ENCODE measurements around the gene ELMO1.

ELMO1 gene

DNA sequence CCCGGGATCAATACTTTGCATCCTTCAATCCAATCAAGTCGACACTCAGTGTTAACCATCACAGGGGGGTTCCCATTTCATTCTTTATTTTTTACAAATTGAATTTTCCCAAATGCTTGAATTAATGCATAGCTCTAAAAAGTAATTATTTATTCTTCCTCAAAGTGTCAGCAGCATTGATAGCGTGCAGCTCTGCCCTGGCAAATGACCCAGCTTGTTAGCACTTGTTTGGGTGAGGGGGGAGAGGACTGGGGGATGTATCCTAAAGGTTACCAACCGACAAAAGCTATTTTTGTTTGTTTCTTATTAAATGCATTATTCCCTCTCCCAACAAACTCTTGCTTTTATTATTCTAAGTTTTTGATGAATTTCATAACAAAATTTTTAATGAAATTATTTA is 27.0 kb upstream of the ELMO1 start:
- no peak overlapping the region for H3K4me3 ChIP-seq (ENCODE audit: low read depth, low read length)
- TF ChIP-seq, protein P1, sequence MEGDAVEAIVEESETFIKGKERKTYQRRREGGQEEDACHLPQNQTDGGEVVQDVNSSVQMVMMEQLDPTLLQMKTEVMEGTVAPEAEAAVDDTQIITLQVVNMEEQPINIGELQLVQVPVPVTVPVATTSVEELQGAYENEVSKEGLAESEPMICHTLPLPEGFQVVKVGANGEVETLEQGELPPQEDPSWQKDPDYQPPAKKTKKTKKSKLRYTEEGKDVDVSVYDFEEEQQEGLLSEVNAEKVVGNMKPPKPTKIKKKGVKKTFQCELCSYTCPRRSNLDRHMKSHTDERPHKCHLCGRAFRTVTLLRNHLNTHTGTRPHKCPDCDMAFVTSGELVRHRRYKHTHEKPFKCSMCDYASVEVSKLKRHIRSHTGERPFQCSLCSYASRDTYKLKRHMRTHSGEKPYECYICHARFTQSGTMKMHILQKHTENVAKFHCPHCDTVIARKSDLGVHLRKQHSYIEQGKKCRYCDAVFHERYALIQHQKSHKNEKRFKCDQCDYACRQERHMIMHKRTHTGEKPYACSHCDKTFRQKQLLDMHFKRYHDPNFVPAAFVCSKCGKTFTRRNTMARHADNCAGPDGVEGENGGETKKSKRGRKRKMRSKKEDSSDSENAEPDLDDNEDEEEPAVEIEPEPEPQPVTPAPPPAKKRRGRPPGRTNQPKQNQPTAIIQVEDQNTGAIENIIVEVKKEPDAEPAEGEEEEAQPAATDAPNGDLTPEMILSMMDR (IDR thresholded peaks at IDR 0.05; ENCODE audit: low read depth, low read length, missing control alignments) = no peak
- DNase-seq (ENCODE audit: low read depth) = no peak
- in situ Hi-C loops (cut with HindIII; ENCODE audit: low sequenced_read_pairs) = no loop called here

DNA sequence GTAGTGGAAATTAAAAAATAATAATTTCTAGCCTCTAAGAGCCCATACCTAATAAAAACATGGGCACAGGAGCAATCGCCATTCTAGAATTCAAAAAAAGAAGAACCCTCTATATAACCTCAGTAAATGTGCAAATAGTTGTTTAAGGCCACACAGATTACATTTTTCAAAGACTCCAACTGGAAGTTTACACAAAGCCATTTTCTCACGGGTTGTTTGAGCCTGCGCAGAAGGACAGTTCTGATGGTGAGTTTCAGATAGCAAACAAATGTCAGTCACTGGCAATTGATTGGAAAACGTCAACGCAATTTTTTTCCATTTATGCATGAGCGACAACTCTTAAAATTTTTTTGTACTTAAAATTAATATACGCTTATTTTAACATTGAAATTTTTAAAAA is 23.0 kb upstream of the ELMO1 start:
- in situ Hi-C loops (cut with HindIII; ENCODE audit: low sequenced_read_pairs) = no loop called here
- TF ChIP-seq, protein P1 (IDR thresholded peaks at IDR 0.05; ENCODE audit: low read depth, low read length, missing control alignments) = no peak
- no peak for DNase-seq (ENCODE audit: low read depth)
- no peak overlapping the region for H3K4me3 ChIP-seq (ENCODE audit: low read depth, low read length)

DNA sequence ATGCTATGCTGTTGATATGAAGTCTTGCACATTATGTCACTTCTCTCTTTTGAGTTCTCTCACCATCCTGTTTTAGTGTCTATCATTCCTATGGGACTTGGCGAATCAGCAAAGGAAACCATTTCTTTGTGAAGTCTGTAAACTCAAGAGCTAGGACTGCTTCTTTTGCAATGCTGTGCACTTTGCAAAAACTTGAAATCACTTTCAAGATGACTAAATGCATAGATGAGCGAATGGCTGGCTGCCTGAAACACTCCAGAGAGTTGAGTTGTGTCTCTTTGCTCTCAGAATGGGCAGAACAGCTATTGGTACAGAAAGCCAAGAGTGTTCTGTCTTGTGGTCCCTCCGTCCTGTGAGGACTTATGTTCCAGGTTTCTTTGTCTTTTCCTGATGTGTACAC is 18.3 kb upstream of the ELMO1 start:
- in situ Hi-C loops (cut with HindIII; ENCODE audit: low sequenced_read_pairs) = no loop called here
- H3K4me3 ChIP-seq (ENCODE audit: low read depth, low read length) = no peak overlapping the region
- TF ChIP-seq, protein P1 (IDR thresholded peaks at IDR 0.05; ENCODE audit: low read depth, low read length, missing control alignments) = no peak
- DNase-seq (ENCODE audit: low read depth) = no peak

DNA sequence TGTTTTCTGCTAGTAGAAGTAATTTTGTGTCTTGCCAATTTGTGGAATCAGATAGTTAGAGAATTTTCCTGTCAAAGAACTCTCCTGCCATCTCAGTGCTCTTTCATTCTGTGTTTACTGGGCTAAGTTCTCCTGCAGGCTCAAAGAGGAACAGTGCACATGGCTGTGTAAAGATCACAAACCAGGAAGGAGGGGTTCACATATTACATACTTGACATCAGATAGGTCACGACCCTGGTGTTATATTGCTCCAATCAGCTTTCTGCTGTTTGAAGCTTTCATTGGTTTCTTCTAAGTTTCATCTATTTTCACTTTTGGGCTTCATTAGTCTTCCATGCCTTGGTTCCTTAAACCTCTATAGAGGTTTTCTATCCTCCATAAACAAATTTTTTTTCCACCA is 13.5 kb upstream of the ELMO1 start:
- DNase-seq (ENCODE audit: low read depth) = no peak
- in situ Hi-C loops (cut with HindIII; ENCODE audit: low sequenced_read_pairs) = no loop called here

DNA sequence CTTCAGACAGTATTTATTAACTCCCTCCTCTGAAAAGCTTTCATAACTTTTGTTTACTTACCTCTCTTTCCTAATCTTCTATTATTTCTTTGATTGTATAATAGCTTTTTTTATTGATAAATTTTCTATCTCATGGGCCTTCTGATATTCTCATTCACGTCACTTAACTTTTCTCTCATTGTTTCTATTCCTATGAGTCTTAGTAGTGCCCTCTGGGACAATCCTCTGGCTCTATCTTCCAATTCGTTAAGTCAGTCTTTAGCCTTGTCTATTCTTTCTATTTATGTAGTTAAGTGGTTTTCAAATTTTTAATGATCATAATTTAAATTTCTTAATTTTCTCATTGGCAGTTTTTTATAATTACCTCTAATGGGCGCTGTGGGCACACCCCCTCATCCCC is 6.4 kb upstream of the ELMO1 start:
- in situ Hi-C loops (cut with HindIII; ENCODE audit: low sequenced_read_pairs) = no loop called here
- DNase-seq (ENCODE audit: low read depth) = no peak
- TF ChIP-seq, protein P1 (IDR thresholded peaks at IDR 0.05; ENCODE audit: low read depth, low read length, missing control alignments) = no peak
- H3K4me3 ChIP-seq (ENCODE audit: low read depth, low read length) = no peak overlapping the region

More for the DNA sequence above, 13.5 kb upstream of the ELMO1 start:
- TF ChIP-seq, protein P1 (IDR thresholded peaks at IDR 0.05; ENCODE audit: low read depth, low read length, missing control alignments) = no peak
- H3K4me3 ChIP-seq (ENCODE audit: low read depth, low read length) = no peak overlapping the region

DNA sequence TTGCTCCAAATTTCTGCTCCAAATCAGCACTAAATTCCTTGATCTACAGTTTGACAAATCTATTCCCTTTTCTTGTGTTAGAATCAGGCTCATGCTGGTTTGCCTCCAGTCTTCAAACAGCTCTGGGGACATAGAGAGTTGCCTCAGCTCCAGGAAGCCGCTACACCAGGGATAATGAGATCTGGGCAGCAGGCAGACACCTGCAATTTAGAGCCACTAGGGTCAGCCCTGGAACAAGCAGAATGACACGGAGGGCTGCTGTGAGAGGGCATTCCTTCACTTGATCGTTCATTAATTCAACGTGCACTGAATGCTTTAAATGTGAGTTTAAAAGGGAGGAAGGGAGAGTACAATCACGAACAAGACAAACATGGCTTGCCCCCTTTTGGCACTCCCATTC is 3.7 kb upstream of the ELMO1 start:
- TF ChIP-seq, protein P1 (IDR thresholded peaks at IDR 0.05; ENCODE audit: low read depth, low read length, missing control alignments) = no peak
- no peak for DNase-seq (ENCODE audit: low read depth)
- in situ Hi-C loops (cut with HindIII; ENCODE audit: low sequenced_read_pairs) = no loop called here
- H3K4me3 ChIP-seq (ENCODE audit: low read depth, low read length) = no peak overlapping the region

DNA sequence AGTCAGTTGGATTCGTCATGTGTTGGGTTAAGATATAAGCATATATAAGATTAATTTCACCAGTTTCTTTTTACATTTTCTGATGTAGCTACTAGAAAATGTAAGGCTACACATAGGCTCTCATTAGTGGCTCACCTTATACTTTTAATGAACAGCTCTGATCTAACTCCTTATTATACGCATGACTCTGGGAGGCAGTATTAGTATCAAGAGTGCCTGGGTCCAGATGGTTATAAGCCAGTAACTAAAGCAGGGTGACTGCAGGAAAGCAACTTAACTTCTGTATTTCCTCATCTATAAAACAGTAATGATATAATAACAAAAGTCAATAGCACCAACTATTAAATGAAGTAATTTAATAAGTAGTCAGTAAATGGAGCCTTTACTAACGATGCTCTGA is 1.4 kb upstream of the ELMO1 start:
- no peak for DNase-seq (ENCODE audit: low read depth)
- in situ Hi-C loops (cut with HindIII; ENCODE audit: low sequenced_read_pairs) = no loop called here
- TF ChIP-seq, protein P1 (IDR thresholded peaks at IDR 0.05; ENCODE audit: low read depth, low read length, missing control alignments) = no peak
- no peak overlapping the region for H3K4me3 ChIP-seq (ENCODE audit: low read depth, low read length)

Measured in astrocyte of the cerebellum (primary cell).